Skeletal muscle tissue (tissue), 4 donors: ENCODE measurements around the gene UQCC2. TPM values are rescaled to one million over a fixed set of nuclear protein-coding genes. Genes with fewer than 3 reads are reported as not detected.

ENCODE experiments used
- H3K27ac ChIP-seq: one replicate; pipeline ENCODE4 v1.7.0; 2013; ENCODE audit warnings: mild to moderate bottlenecking, low read depth, low read length, inconsistent platforms
- H3K27me3 ChIP-seq, 3 donors: one replicate each; pipeline ENCODE4 v1.7.0; 2013; ENCODE audit warnings: low read length in 3 of 3; ENCODE audit not compliant: control insufficient read depth in 3 of 3, insufficient read depth in 3 of 3
- H3K36me3 ChIP-seq, 3 donors: one replicate each; pipeline ENCODE4 v1.7.0; 2013; ENCODE audit warnings: low read length in 3 of 3; ENCODE audit not compliant: control insufficient read depth in 3 of 3, insufficient read depth in 3 of 3
- H3K4me1 ChIP-seq, 3 donors: one replicate each; pipeline ENCODE4 v1.7.0; 2013; ENCODE audit warnings: low read length in 3 of 3, mild to moderate bottlenecking in 3 of 3; ENCODE audit not compliant: control insufficient read depth in 3 of 3, insufficient read depth in 3 of 3
- H3K4me3 ChIP-seq, 3 donors: one replicate each; pipeline ENCODE4 v1.7.0; 2013; ENCODE audit warnings: low read length in 3 of 3
- H3K9ac ChIP-seq, 3 donors: one replicate each; pipeline ENCODE4 v1.7.0; 2013; ENCODE audit warnings: low read length in 3 of 3, mild to moderate bottlenecking in 3 of 3, moderate library complexity in 2 of 3, low read depth in 1 of 3
- H3K9me3 ChIP-seq, 3 donors: one replicate each; pipeline ENCODE4 v1.7.0; 2013; ENCODE audit warnings: low read length in 3 of 3; ENCODE audit not compliant: control insufficient read depth in 3 of 3
- total RNA-seq: library from RNA; depleted of rRNA; stranded (reverse); fragments of >200 nt; gene quantifications from one replicate; pipeline ENCODE4 v1.2.3, GENCODE V29; 2014
- donor health status: Osteomylitis.

Gene UQCC2
- total RNA-seq, 1 donor from 2014 or later, result 26.1 TPM

- H3K27ac ChIP-seq, result peak overlapping the region; percentile 96
- peaks cover 39 to 51% (median 39%) of the 10 kb centered on the region in 3 donors for H3K36me3 ChIP-seq
- no peaks in the 10 kb centered on the region for H3K9me3 ChIP-seq
- H3K9ac ChIP-seq, result peak overlapping the region in 2 of 3 donors; percentile 34 to 73
- no peaks in the 10 kb centered on the region for H3K27me3 ChIP-seq
- H3K4me3 ChIP-seq, result peak overlapping the region in 2 of 3 donors; percentile 2 to 12
- peaks cover 96 to 98% (median 97%) of the 10 kb centered on the region in 3 donors for H3K4me1 ChIP-seq
These were observed 23.7 kb upstream of the UQCC2 start for GRCh38 chr6:33735216-33735615.

- Histone ChIP-seq H3K9me3 (no peaks in the 10 kb centered on the region), H3K4me3 (peak overlapping the region in 2 of 3 donors; percentile 13 to 22), H3K27me3 (no peaks in the 10 kb centered on the region), H3K36me3 (peaks cover 34 to 40% (median 40%) of the 10 kb centered on the region in 3 donors), H3K4me1 (peaks cover 94 to 98% (median 96%) of the 10 kb centered on the region in 3 donors), H3K9ac (peak overlapping the region; percentile 57 to 77 (median 73)), H3K27ac (peak overlapping the region; percentile 96)
These were observed 22.2 kb upstream of the UQCC2 start for GRCh38 chr6:33733709-33734007.

- H3K27me3 ChIP-seq, result no peaks in the 10 kb centered on the region
- no peaks in the 10 kb centered on the region for H3K9me3 ChIP-seq
- H3K4me3 ChIP-seq, result peak overlapping the region; percentile 13 to 51 (median 22)
- H3K27ac ChIP-seq, result peak overlapping the region; percentile 96
- peaks cover 33 to 41% (median 37%) of the 10 kb centered on the region in 3 donors for H3K36me3 ChIP-seq
- H3K9ac ChIP-seq, result peak overlapping the region; percentile 57 to 77 (median 73)
- peaks cover 94 to 98% (median 96%) of the 10 kb centered on the region in 3 donors for H3K4me1 ChIP-seq
These were observed 21.6 kb upstream of the UQCC2 start for GRCh38 chr6:33732817-33733708.

- Histone ChIP-seq H3K27me3 (no peaks in the 10 kb centered on the region), H3K4me3 (peak overlapping the region in 2 of 3 donors; percentile 28 to 45), H3K4me1 (peaks cover 94 to 98% (median 96%) of the 10 kb centered on the region in 3 donors), H3K9ac (peak overlapping the region; percentile 61 to 77 (median 73)), H3K27ac (peak overlapping the region; percentile 96), H3K36me3 (peaks cover 35 to 46% (median 42%) of the 10 kb centered on the region in 3 donors), H3K9me3 (no peaks in the 10 kb centered on the region)
These were observed 20.9 kb upstream of the UQCC2 start for GRCh38 chr6:33732385-33732784.

- H3K4me1 ChIP-seq, result peaks cover 89 to 98% (median 97%) of the 10 kb centered on the region in 3 donors
- H3K9me3 ChIP-seq, result no peaks in the 10 kb centered on the region
- H3K9ac ChIP-seq, result peak overlapping the region; percentile 61 to 77 (median 73)
- peak overlapping the region in 2 of 3 donors; percentile 28 to 45 for H3K4me3 ChIP-seq
- H3K36me3 ChIP-seq, result peaks cover 40 to 52% (median 47%) of the 10 kb centered on the region in 3 donors
- H3K27ac ChIP-seq, result peak overlapping the region; percentile 96
- H3K27me3 ChIP-seq, result no peaks in the 10 kb centered on the region
These were observed 20.3 kb upstream of the UQCC2 start for GRCh38 chr6:33731751-33732282.

GRCh38 chr6:33731035-33731434, 19.5 kb upstream of the UQCC2 start:
- peak overlapping the region; percentile 65 to 75 (median 73) for H3K9ac ChIP-seq
- H3K27me3 ChIP-seq, result no peaks in the 10 kb centered on the region
- H3K4me1 ChIP-seq, result peaks cover 82 to 98% (median 93%) of the 10 kb centered on the region in 3 donors
- peak overlapping the region in 2 of 3 donors; percentile 21 to 29 for H3K4me3 ChIP-seq
- H3K27ac ChIP-seq, result peak overlapping the region; percentile 96
- peaks cover 46 to 60% (median 53%) of the 10 kb centered on the region in 3 donors for H3K36me3 ChIP-seq
- H3K9me3 ChIP-seq, result no peaks in the 10 kb centered on the region

GRCh38 chr6:33730611-33731010, 19.1 kb upstream of the UQCC2 start:
- Histone ChIP-seq H3K27me3 (no peaks in the 10 kb centered on the region), H3K36me3 (peaks cover 48 to 62% (median 55%) of the 10 kb centered on the region in 3 donors), H3K9ac (peak overlapping the region; percentile 65 to 75 (median 73)), H3K4me3 (peak overlapping the region in 2 of 3 donors; percentile 21 to 29), H3K9me3 (no peaks in the 10 kb centered on the region), H3K27ac (peak overlapping the region; percentile 96), H3K4me1 (peaks cover 79 to 94% (median 89%) of the 10 kb centered on the region in 3 donors)

GRCh38 chr6:33729059-33729458, 17.6 kb upstream of the UQCC2 start:
- H3K9me3 ChIP-seq, result no peaks in the 10 kb centered on the region
- H3K4me3 ChIP-seq, result no peak overlapping the region
- H3K9ac ChIP-seq, result no peak overlapping the region
- H3K27ac ChIP-seq, result peak overlapping the region; percentile 96
- no peaks in the 10 kb centered on the region for H3K27me3 ChIP-seq
- peaks cover 43 to 52% (median 49%) of the 10 kb centered on the region in 3 donors for H3K36me3 ChIP-seq
- H3K4me1 ChIP-seq, result peaks cover 64 to 78% (median 74%) of the 10 kb centered on the region in 3 donors

GRCh38 chr6:33728438-33728837, 16.9 kb upstream of the UQCC2 start:
- Histone ChIP-seq H3K4me1 (peaks cover 59 to 76% (median 67%) of the 10 kb centered on the region in 3 donors), H3K27ac (peak overlapping the region; percentile 96), H3K27me3 (no peaks in the 10 kb centered on the region), H3K9ac (peak overlapping the region in 2 of 3 donors; percentile 15 to 57), H3K4me3 (peak overlapping the region in 1 of 3 donors; percentile 6), H3K9me3 (no peaks in the 10 kb centered on the region), H3K36me3 (peaks cover 43 to 51% (median 50%) of the 10 kb centered on the region in 3 donors)
